Parathyroid adenoma (tissue), 2 donors: Measurements from ENCODE around the gene FUT3.

ENCODE experiments used
- H2AFZ ChIP-seq: fragments of 300-600 bp; sonication (generic); one replicate; pipeline ENCODE4 v1.7.0; 2017; ENCODE audit warnings: antibody characterized with exemption, mild to moderate bottlenecking
- H3K27ac ChIP-seq: fragments of 300-600 bp; sonication (generic); one replicate; pipeline ENCODE4 v1.7.0; 2017
- H3K27me3 ChIP-seq: fragments of 300-600 bp; sonication (generic); one replicate; pipeline ENCODE4 v1.7.0; 2017; ENCODE audit warnings: low read length; ENCODE audit not compliant: control insufficient read depth, insufficient read depth
- H3K36me3 ChIP-seq: fragments of 300-600 bp; sonication (generic); one replicate; pipeline ENCODE4 v1.7.0; 2017; ENCODE audit warnings: low read length; ENCODE audit not compliant: control insufficient read depth, insufficient read depth
- H3K4me1 ChIP-seq: fragments of 300-600 bp; sonication (generic); one replicate; pipeline ENCODE4 v1.7.0; 2017; ENCODE audit warnings: control low read depth
- H3K4me2 ChIP-seq: fragments of 300-600 bp; sonication (generic); one replicate; pipeline ENCODE4 v1.7.0; 2017; ENCODE audit warnings: low read length
- H3K4me3 ChIP-seq: fragments of 300-600 bp; sonication (generic); one replicate; pipeline ENCODE4 v1.7.0; 2017; ENCODE audit warnings: low read depth, low read length
- H3K79me2 ChIP-seq: fragments of 300-600 bp; sonication (generic); one replicate; pipeline ENCODE4 v1.7.0; 2017; ENCODE audit warnings: control low read depth
- H3K9ac ChIP-seq: fragments of 300-600 bp; sonication (generic); one replicate; pipeline ENCODE4 v1.7.0; 2017; ENCODE audit warnings: mild to moderate bottlenecking
- H3K9me3 ChIP-seq: fragments of 300-600 bp; sonication (generic); one replicate; pipeline ENCODE4 v1.7.0; 2017; ENCODE audit warnings: low read length; ENCODE audit not compliant: control insufficient read depth
- CTCF ChIP-seq: fragments of 300-600 bp; sonication (generic); IDR thresholded peaks from one replicate; pipeline ENCODE4 v1.7.0; 2017; ENCODE audit warnings: antibody characterized with exemption, mild to moderate bottlenecking
- donor health status: primary hyperparathyroidism.

The FUT3 gene

DNA sequence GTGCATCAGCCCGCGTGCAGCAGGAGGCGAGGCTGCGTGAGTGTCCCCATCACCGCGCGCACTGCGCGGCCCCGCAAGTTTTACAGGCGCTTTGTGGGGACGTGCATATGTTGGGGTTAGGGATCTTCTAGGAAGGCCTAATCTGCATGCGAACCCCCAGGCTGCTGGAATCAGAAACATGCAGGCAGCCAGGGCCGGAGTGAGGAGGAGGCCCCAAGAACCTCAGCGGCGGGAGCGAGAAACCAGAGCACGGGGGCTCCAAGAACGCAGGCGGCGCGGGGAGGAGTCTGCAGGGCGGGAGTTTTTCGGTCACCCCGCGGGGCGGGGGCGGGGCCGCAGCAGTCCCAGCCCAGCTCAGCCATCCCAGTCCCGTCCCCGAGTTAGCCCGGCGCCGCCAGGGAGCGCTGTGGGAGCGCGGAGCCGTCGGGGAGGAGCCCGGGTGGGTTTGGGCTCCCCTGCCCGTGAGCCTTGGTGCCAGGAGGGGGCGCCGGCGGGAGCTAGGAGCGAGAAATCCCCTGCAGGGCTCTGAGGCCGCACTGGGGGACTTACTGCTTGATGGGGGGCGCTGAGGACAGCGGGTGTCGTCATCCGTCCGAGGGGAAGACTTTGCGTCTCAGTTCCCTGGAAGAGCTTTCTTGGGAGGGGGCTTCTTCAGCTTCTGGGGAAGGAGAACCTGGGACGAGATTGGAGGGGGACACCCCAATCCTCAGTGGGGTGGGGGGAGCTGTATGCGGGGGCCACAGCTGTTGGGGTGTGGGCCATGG lies 47.3 kb downstream of the FUT3 start:
- Histone ChIP-seq H3K9ac (no peak overlapping the region), H3K27ac (no peak overlapping the region), H3K79me2 (no peaks in the 10 kb centered on the region), H3K4me1 (peaks cover 2% of the 10 kb centered on the region), H3K36me3 (no peaks in the 10 kb centered on the region), H3K27me3 (no peaks in the 10 kb centered on the region), H2AFZ (peak overlapping the region; percentile 81), H3K4me3 (peak overlapping the region; percentile 29), H3K9me3 (no peaks in the 10 kb centered on the region), H3K4me2 (peak overlapping the region; percentile 71)
- peak; percentile 85 for TF ChIP-seq CTCF

DNA sequence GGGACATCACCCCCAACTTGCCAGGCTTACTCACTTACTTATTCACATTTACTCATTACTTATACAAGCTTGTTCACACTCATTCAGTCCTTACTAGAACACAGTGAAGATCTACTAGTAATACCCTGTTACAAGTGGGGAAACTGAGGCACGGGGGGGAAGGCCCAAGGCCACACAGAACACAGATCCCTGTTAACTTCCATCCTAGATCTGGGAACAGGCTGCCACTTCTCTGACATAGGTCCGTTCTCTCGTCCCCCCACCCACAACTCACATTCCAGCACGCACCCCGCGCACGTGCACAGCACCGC lies 47.9 kb downstream of the FUT3 start:
- Histone ChIP-seq H2AFZ (peak overlapping the region; percentile 81), H3K9me3 (no peaks in the 10 kb centered on the region), H3K4me3 (peak overlapping the region; percentile 29), H3K27me3 (no peaks in the 10 kb centered on the region), H3K4me1 (peaks cover 2% of the 10 kb centered on the region), H3K79me2 (no peaks in the 10 kb centered on the region), H3K4me2 (peak overlapping the region; percentile 71), H3K27ac (no peak overlapping the region), H3K36me3 (no peaks in the 10 kb centered on the region), H3K9ac (no peak overlapping the region)
- no peak for TF ChIP-seq CTCF

DNA sequence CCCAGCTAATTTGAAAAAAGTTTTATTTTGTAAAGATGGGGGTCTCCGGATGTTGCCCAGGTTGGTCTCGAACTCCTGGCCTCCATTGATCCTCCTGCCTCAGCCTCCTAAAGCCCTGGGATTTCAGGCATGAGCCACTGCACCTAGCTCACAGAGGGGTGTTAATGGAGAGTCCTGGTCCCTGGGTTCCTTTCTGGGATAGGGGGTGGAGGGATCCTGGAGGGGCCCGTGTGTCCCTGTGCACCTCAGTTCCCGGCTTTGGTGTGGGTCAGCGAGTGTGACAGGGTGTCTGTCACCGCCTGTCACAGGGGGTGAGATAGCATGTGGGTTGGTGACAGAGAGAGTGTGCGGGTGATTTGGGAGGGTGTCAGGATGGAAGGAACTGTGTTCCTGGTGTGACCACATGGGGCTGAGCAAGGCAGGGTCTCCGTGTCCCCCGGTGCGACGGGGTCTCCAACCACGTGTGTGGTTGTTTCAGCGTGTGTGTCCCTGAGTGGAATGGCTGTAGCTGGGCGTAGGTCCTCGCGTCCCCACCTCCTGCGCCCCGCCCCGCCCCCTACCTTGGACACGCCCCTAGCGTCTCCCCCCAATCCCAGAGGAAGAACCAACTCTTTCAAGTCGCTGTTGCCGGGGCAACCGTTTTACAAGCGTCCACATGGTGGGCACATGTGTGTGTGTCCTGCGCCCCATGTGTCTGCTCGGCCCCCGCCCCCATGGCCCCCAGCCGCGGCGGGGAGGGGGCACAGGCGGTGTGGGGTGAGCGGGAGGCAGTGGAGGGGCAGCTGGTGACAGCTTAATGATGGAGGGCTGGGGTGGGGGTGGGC lies 49.2 kb downstream of the FUT3 start:
- H3K9me3 ChIP-seq = no peaks in the 10 kb centered on the region
- H3K4me3 ChIP-seq = no peak overlapping the region
- no peaks in the 10 kb centered on the region for H3K79me2 ChIP-seq
- TF ChIP-seq CTCF = no peak
- peaks cover 2% of the 10 kb centered on the region for H3K4me1 ChIP-seq
- H3K27me3 ChIP-seq = no peaks in the 10 kb centered on the region
- no peaks in the 10 kb centered on the region for H3K36me3 ChIP-seq
- no peak overlapping the region for H3K27ac ChIP-seq
- H3K4me2 ChIP-seq = no peak overlapping the region
- no peak overlapping the region for H2AFZ ChIP-seq
- no peak overlapping the region for H3K9ac ChIP-seq

DNA sequence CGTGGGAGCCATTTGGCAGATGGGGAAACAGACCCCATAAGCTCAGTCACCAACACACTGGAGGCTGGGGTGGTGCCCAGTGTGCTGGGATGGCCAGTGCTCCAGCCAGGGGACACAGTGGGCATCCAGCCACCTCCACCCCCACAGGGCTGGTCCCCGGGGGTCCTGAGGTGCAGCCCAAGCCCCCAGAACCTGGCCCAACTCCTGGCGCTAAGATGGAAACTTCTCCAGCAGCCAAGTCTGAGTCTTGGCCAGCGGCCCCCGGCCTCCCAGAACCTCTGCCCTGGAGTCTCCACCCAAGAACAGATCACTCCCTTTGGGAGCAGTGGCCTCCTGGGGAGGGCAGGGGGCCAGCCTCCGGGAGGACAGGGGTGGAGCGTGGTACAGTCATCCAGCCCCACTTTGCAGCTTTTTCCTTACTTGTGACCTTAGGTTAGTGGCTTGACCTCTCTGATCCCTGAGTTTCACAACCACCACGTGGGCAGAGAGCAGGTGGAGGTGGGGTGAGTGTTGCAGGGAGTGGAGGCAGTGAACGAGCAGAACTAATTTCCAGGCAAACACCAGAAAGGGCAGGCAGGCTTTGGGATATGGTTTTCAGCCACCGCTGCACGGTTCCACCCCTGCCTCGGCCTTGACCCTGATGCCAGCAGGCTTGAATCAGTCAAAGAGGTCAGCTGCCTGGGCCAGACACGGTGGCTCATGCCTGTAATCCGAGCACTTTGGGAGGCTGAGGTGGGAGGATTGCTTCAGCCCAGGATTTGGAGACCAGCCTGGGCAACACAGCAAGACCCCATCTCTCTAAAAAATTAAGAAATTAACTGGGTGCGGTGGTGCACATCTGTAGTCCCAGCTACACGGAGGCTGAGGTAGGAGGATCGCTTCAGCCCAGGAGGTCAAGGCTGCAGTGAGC lies 50.6 kb downstream of the FUT3 start:
- H3K9ac ChIP-seq = no peak overlapping the region
- no peak overlapping the region for H3K27ac ChIP-seq

More for the DNA sequence above, 50.6 kb downstream of the FUT3 start:
- no peak for TF ChIP-seq CTCF
- Histone ChIP-seq H3K4me2 (no peak overlapping the region), H3K9me3 (no peaks in the 10 kb centered on the region), H3K4me1 (peaks cover 2% of the 10 kb centered on the region), H3K79me2 (no peaks in the 10 kb centered on the region), H3K27me3 (no peaks in the 10 kb centered on the region), H3K4me3 (no peak overlapping the region), H3K36me3 (no peaks in the 10 kb centered on the region), H2AFZ (no peak overlapping the region)
